ENCODE results near the gene KCNJ11.

KCNJ11 gene

DNA sequence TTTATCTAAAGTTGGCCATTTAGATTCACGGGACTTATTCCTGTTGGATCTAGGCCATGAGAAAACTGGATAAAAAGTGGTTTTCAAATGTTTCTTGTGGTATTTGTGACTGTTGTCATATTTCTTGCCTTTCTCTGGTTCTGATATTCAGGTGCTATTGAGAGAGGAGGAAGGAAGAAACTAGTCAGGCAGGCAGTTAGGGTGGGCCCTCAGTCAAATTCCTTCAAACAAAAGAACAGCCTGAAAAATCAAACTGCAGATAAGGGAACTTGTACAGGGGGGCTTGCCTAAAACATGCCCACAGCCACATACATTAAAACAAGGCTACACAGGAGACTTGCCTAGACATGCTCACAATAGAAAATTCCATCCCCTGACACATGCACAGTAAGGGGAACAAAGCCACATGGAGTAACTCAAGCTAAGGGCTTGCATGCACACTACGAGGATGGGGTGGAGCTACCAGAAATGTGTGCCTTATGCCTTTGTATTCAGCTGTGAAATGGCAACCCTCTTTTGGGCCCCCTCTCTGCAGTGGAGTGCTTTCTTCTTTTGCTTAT lies 18.7 kb downstream of the KCNJ11 start:
- peaks cover 44% of the 10 kb centered on the region for H3K9me3 ChIP-seq
- H3K36me3 ChIP-seq = no peaks in the 10 kb centered on the region
- no peak overlapping the region for H3K27ac ChIP-seq
- H3K4me1 ChIP-seq (ENCODE audit: control insufficient read depth in 1 of 2, insufficient read depth in 1 of 2, low read depth in 1 of 2, low read length in 1 of 2) = peaks cover 32 to 34% of the 10 kb centered on the region in 2 experiments
- TF ChIP-seq, protein P1, sequence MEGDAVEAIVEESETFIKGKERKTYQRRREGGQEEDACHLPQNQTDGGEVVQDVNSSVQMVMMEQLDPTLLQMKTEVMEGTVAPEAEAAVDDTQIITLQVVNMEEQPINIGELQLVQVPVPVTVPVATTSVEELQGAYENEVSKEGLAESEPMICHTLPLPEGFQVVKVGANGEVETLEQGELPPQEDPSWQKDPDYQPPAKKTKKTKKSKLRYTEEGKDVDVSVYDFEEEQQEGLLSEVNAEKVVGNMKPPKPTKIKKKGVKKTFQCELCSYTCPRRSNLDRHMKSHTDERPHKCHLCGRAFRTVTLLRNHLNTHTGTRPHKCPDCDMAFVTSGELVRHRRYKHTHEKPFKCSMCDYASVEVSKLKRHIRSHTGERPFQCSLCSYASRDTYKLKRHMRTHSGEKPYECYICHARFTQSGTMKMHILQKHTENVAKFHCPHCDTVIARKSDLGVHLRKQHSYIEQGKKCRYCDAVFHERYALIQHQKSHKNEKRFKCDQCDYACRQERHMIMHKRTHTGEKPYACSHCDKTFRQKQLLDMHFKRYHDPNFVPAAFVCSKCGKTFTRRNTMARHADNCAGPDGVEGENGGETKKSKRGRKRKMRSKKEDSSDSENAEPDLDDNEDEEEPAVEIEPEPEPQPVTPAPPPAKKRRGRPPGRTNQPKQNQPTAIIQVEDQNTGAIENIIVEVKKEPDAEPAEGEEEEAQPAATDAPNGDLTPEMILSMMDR (IDR thresholded peaks at IDR 0.05) = no peak
- H3K27me3 ChIP-seq = no peaks in the 10 kb centered on the region
- no peak overlapping the region for H3K4me3 ChIP-seq (ENCODE audit: low read depth in 1 of 2, low read length in 1 of 2)

DNA sequence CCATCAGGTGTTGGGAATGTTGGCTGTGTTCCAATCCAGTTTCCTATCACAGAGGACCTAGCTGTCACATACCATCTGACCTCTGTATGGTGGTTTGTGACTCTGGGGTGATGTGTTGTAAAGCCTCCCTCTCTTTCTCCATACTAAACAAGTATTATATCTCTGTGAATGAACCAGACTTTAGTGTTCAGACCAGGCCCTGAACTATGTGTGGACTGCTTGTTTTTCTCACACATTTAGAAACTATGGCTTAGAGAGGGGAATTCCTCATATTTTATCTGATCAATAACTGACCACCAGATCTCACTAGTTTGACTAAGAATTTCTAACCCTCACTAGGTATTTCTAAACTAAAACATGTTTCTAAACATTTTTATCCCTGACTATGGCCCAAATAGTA lies 19.4 kb downstream of the KCNJ11 start:
- TF ChIP-seq, protein P1 (IDR thresholded peaks at IDR 0.05) = no peak
- Histone ChIP-seq H3K9me3 (peaks cover 44% of the 10 kb centered on the region), H3K4me1 (ENCODE audit: control insufficient read depth in 1 of 2, insufficient read depth in 1 of 2, low read depth in 1 of 2, low read length in 1 of 2) (peaks cover 32 to 34% of the 10 kb centered on the region in 2 experiments), H3K36me3 (no peaks in the 10 kb centered on the region), H3K27ac (no peak overlapping the region), H3K4me3 (ENCODE audit: low read depth in 1 of 2, low read length in 1 of 2) (no peak overlapping the region), H3K27me3 (no peaks in the 10 kb centered on the region)

DNA sequence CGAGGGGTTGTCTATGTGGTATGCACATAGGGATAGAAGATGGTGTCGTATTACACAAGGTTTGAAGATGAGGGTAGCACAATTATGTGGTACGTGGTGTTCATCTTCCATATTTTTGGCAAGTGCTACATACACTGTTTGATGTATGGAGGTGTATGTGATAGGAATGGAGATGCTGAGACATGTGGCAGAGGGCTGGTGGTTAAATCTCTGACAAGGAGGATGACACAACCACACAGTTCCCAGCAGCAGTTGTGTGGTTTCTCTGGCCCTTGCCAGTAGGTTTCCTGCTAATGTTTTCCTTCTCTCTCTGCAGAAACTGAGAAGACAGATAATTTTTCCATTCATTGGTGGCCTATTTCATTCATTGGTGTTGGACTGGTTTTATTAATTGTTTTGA lies 19.9 kb downstream of the KCNJ11 start:
- Histone ChIP-seq H3K36me3 (no peaks in the 10 kb centered on the region), H3K4me3 (ENCODE audit: low read depth in 1 of 2, low read length in 1 of 2) (no peak overlapping the region), H3K9me3 (peaks cover 41% of the 10 kb centered on the region), H3K4me1 (ENCODE audit: control insufficient read depth in 1 of 2, insufficient read depth in 1 of 2, low read depth in 1 of 2, low read length in 1 of 2) (peaks cover 32 to 34% of the 10 kb centered on the region in 2 experiments), H3K27me3 (no peaks in the 10 kb centered on the region), H3K27ac (no peak overlapping the region)
- TF ChIP-seq, protein P1 (IDR thresholded peaks at IDR 0.05) = no peak

DNA sequence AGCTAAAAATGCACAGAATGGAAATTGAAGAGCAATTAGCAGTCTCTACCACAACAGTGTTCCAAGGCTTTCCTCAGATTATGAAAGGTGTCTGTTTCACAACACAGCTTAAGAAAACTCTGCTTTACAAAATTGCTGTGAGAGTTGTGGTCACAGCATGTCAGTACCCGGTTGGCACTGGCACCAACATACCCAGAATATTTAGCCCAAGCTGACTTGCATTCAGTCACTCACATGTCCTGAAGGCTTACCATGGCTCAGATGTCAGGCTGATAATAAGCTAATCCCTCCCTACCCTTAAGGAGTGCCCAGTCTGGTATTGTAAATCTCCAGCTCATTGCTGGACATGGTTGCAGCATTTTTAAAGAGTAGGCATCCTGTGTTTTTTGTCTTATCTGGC lies 22.0 kb downstream of the KCNJ11 start:
- peaks cover 21% of the 10 kb centered on the region for H3K9me3 ChIP-seq
- TF ChIP-seq, protein P1 (IDR thresholded peaks at IDR 0.05) = no peak
- no peak overlapping the region for H3K4me3 ChIP-seq (ENCODE audit: low read depth in 1 of 2, low read length in 1 of 2)
- peak overlapping the region; percentile 52 for H3K27ac ChIP-seq
- H3K4me1 ChIP-seq (ENCODE audit: control insufficient read depth in 1 of 2, insufficient read depth in 1 of 2, low read depth in 1 of 2, low read length in 1 of 2) = peaks cover 32 to 34% of the 10 kb centered on the region in 2 experiments
- H3K27me3 ChIP-seq = no peaks in the 10 kb centered on the region
- no peaks in the 10 kb centered on the region for H3K36me3 ChIP-seq

DNA sequence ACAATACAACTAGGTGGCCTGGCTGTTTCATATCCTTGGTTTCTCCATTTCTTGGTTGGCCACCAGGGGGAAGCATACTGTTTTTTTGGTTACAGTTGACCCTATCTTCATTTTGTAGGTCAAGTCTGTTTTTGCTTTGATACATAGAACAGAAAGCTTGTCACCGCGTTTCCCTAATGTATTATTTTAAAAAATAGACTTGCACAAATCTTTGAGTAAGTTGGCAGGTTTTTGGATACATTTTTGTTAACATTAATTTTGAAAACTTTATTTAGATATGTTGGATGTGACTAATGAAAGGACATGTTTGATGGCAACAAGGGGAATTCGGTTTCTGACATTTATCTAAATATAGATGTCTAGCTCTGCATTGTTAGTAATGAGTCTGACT lies 33.9 kb downstream of the KCNJ11 start:
- H3K4me1 ChIP-seq (ENCODE audit: control insufficient read depth in 1 of 2, insufficient read depth in 1 of 2, low read depth in 1 of 2, low read length in 1 of 2) = peaks cover 28 to 29% of the 10 kb centered on the region in 2 experiments
- TF ChIP-seq, protein P1 (IDR thresholded peaks at IDR 0.05) = peak; percentile 42
- H3K4me3 ChIP-seq (ENCODE audit: low read depth in 1 of 2, low read length in 1 of 2) = no peak overlapping the region
- no peaks in the 10 kb centered on the region for H3K36me3 ChIP-seq
- H3K27me3 ChIP-seq = peaks cover 33% of the 10 kb centered on the region
- no peak overlapping the region for H3K27ac ChIP-seq
- no peaks in the 10 kb centered on the region for H3K9me3 ChIP-seq

Measured in neutrophil (primary cell).